Measurements from ENCODE around the gene ADAM21.
"Not testable (repeated sequence)": the region's sequence is repeated elsewhere in the genome, so short reads cannot be mapped to it uniquely, and the experiment has no call there.

DNA sequence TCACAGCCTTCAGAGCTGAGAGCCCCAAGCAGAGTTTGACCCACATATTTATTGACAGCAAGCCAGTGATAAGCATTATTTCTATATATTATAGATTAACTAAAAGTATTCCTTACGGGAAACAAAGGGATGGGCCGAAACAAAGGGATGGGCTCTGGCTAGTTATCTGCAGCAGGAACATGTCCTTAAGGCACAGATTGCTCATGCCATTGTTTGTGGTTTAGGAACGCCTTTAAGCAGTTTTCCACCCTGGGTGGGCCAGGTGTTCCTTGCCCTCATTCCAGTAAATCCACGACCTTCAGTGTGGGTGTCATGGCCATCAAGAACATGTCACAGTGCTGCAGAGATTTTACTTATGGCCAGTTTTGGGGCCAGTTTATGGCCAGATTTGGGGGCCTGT is 25.4 kb upstream of the ADAM21 start:
- not testable (repeated sequence) for TF ChIP-seq POLR2A (IDR thresholded peaks at IDR 0.05)
- TF ChIP-seq, protein P1, sequence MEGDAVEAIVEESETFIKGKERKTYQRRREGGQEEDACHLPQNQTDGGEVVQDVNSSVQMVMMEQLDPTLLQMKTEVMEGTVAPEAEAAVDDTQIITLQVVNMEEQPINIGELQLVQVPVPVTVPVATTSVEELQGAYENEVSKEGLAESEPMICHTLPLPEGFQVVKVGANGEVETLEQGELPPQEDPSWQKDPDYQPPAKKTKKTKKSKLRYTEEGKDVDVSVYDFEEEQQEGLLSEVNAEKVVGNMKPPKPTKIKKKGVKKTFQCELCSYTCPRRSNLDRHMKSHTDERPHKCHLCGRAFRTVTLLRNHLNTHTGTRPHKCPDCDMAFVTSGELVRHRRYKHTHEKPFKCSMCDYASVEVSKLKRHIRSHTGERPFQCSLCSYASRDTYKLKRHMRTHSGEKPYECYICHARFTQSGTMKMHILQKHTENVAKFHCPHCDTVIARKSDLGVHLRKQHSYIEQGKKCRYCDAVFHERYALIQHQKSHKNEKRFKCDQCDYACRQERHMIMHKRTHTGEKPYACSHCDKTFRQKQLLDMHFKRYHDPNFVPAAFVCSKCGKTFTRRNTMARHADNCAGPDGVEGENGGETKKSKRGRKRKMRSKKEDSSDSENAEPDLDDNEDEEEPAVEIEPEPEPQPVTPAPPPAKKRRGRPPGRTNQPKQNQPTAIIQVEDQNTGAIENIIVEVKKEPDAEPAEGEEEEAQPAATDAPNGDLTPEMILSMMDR (IDR thresholded peaks at IDR 0.05), result not testable (repeated sequence)
